NCI-H2196 (cell line): ENCODE results near the gene KCNJ2.

ENCODE experiments used
- DNase-seq: peaks from one replicate; lab custom pipeline; 2025; ENCODE audit not compliant: unreplicated experiment; lab: John Stamatoyannopoulos, UW

KCNJ2 gene

GRCh38 chr17:70158591-70158990 lies 10.7 kb upstream of the KCNJ2 start:
- no peak for DNase-seq

- no peak for DNase-seq
These were observed 9.4 kb upstream of the KCNJ2 start for GRCh38 chr17:70159980-70160379.

- no peak for DNase-seq
These were observed 7.8 kb upstream of the KCNJ2 start for GRCh38 chr17:70161519-70161918.

GRCh38 chr17:70165383-70165782 lies 3.9 kb upstream of the KCNJ2 start:
- no peak for DNase-seq

GRCh38 chr17:70166615-70167014 lies 2.7 kb upstream of the KCNJ2 start:
- DNase-seq: no peak

- peak; percentile 51 for DNase-seq
These were observed 1.0 kb upstream of the KCNJ2 start for GRCh38 chr17:70168044-70168976.

- no peak for DNase-seq
These were observed 621 bp downstream of the KCNJ2 start for GRCh38 chr17:70169709-70170597.

- no peak for DNase-seq
These were observed 1.8 kb downstream of the KCNJ2 start for GRCh38 chr17:70171159-70171558.

- no peak for DNase-seq
These were observed 3.1 kb downstream of the KCNJ2 start for GRCh38 chr17:70172449-70172848.

- DNase-seq: no peak
These were observed 3.6 kb downstream of the KCNJ2 start for GRCh38 chr17:70172923-70173322.

GRCh38 chr17:70173681-70174080 lies 4.3 kb downstream of the KCNJ2 start:
- DNase-seq: no peak

GRCh38 chr17:70181376-70181775 lies 12.0 kb downstream of the KCNJ2 start:
- peak; percentile 71 for DNase-seq

GRCh38 chr17:70181866-70182265 lies 12.5 kb downstream of the KCNJ2 start:
- DNase-seq: no peak

GRCh38 chr17:70183508-70183907 lies 14.2 kb downstream of the KCNJ2 start:
- no peak for DNase-seq

GRCh38 chr17:70184207-70184606 lies 14.9 kb downstream of the KCNJ2 start:
- DNase-seq: no peak

- no peak for DNase-seq
These were observed 15.4 kb downstream of the KCNJ2 start for GRCh38 chr17:70184770-70185169.

- no peak for DNase-seq
These were observed 16.0 kb downstream of the KCNJ2 start for GRCh38 chr17:70185285-70185684.

- no peak for DNase-seq
These were observed 18.1 kb downstream of the KCNJ2 start for GRCh38 chr17:70187383-70187782.

- DNase-seq: peak; percentile 70
These were observed 21.9 kb downstream of the KCNJ2 start for GRCh38 chr17:70190959-70191805.

- DNase-seq: no peak
These were observed 25.8 kb downstream of the KCNJ2 start for GRCh38 chr17:70195091-70195490.

GRCh38 chr17:70201872-70202419 lies 32.6 kb downstream of the KCNJ2 start:
- DNase-seq: no peak
